Cardiac fibroblast (primary cell): ENCODE data around the gene CFAP52.

Experiments used
- DNase-seq, 2 donors: peaks; one replicate each; pipeline versions ENCODE4 v3.0.0 to v3.0.0-alpha.2; 2010; ENCODE audit warnings: low read depth in 2 of 2
- H3K4me3 ChIP-seq, 2 donors: replicated peaks in 1 of 2; 1 replicate in 1 of 2; 2 replicates in 1 of 2; pipeline ENCODE4 v1.5.1; 2011; ENCODE audit warnings: low read depth in 2 of 2, low read length in 2 of 2, mild to moderate bottlenecking in 2 of 2, moderate library complexity in 1 of 2
- TF ChIP-seq, protein P1 (sequence below): IDR thresholded peaks from one replicate; pipeline ENCODE4 v1.5.1; 2011; ENCODE audit warnings: low read depth, mild to moderate bottlenecking, low read length, inconsistent platforms

CFAP52 gene

GRCh38 chr17:9644910-9645751, 68.7 kb downstream of the CFAP52 start, which contains the start of gene USP43:
Gene USP43 (plus strand): TSS chr17:9645517. CDS start chr17:9645633, 116 bp downstream.
- peak in 1 of 2 donors; percentile 3 for DNase-seq
- TF ChIP-seq, protein P1, sequence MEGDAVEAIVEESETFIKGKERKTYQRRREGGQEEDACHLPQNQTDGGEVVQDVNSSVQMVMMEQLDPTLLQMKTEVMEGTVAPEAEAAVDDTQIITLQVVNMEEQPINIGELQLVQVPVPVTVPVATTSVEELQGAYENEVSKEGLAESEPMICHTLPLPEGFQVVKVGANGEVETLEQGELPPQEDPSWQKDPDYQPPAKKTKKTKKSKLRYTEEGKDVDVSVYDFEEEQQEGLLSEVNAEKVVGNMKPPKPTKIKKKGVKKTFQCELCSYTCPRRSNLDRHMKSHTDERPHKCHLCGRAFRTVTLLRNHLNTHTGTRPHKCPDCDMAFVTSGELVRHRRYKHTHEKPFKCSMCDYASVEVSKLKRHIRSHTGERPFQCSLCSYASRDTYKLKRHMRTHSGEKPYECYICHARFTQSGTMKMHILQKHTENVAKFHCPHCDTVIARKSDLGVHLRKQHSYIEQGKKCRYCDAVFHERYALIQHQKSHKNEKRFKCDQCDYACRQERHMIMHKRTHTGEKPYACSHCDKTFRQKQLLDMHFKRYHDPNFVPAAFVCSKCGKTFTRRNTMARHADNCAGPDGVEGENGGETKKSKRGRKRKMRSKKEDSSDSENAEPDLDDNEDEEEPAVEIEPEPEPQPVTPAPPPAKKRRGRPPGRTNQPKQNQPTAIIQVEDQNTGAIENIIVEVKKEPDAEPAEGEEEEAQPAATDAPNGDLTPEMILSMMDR: no peak

GRCh38 chr17:9645851-9646545, 69.6 kb downstream of the CFAP52 start:
- H3K4me3 ChIP-seq: no peak overlapping the region
- TF ChIP-seq, protein P1: no peak
- no peak for DNase-seq

More at GRCh38 chr17:9644910-9645751, 68.7 kb downstream of the CFAP52 start, which contains the start of gene USP43:
- H3K4me3 ChIP-seq: peak within 1 kb of the TSS; percentile 4 to 35

- TF ChIP-seq, protein P1: no peak
- no peak overlapping the region for H3K4me3 ChIP-seq
- DNase-seq: no peak
Observed at GRCh38 chr17:9646546-9646885, 70.1 kb downstream of the CFAP52 start.

GRCh38 chr17:9647014-9647413, 70.6 kb downstream of the CFAP52 start:
- H3K4me3 ChIP-seq: no peak overlapping the region
- DNase-seq: no peak
- TF ChIP-seq, protein P1: no peak

DNA sequence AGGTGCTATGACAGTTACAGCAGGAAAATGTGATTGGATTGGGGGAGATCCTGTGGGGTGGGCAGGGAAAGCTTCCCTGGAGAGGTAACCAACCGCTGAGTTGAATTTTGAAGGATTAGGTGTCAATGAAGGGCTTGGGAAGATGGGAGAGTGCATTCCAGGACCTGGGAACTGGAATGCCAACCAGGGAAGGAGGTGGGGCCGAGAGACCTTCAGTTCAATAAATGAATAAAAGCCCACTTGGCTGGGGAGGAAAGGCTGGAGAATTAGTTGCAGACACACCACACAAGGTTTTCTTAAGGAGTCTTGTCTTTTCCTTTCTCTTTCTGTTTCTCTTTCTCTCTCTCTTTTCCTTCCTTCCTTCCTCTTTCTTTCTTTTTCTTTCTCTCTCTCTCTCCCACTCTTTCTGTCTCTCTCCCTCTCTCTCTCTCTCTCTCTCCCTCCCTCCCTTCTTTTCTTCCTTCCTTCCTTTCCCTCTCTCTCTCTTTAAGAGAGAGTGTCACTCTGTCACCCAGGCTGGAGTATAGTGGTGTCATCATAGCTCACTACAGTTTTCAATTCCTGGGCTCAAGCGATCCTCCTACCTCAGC, 72.2 kb downstream of the CFAP52 start:
- no peak overlapping the region for H3K4me3 ChIP-seq
- no peak for DNase-seq
- TF ChIP-seq, protein P1: no peak

GRCh38 chr17:9658593-9659211, 82.3 kb downstream of the CFAP52 start:
- TF ChIP-seq, protein P1: no peak
- no peak overlapping the region for H3K4me3 ChIP-seq
- DNase-seq: peak in 1 of 2 donors; percentile 3
